Activated T-cell treated with anti-CD3 and anti-CD28 coated beads for 24 hours (primary cell): ENCODE data around the gene GALNS.
"Not testable (repeated sequence)": the region's sequence is repeated elsewhere in the genome, so short reads cannot be mapped to it uniquely, and the experiment has no call there.

Experiments
- DNase-seq: peaks from one replicate; pipeline ENCODE4 v3.0.0-alpha.2; 2020; ENCODE audit warnings: low read depth

Gene GALNS

DNA sequence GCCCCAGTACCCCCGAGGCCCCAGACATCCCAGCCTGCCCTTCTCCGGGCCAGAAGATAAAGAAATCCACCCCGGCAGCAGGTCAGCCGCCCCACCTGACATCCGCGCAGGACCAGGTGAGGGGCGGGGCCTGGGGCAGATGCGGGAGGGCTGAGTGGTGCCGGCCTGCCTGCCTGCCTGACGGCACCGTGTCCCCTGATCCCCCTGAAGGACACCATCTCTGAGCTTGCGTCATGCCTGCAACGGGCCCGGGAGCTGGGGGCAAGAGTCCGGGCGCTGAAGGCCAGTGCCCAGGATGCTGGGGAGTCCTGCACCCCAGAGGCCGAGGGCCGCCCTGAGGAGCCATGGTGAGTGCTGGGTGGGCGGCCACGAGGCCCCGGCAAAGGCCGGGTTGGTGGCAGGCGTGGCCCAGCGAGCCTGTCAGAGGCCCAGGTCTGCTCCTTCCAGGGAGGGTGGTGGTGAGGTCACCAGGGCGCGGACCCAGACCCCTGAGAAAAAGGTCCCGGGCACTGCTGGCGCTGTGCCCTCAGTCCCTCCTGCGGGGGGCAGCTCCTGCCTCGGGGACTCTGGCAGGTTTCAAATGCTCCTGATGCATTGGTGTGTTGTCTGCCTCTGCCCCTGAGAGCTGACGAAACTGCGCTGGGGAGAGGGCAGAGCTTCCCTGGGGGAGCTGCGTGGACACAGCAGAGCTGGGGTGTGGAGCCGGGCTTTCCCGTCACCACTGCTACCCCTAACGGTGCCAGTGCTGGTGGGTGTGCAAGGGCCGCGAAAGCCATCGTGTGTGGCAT, 52.0 kb downstream of the GALNS start:
- no peak for DNase-seq

DNA sequence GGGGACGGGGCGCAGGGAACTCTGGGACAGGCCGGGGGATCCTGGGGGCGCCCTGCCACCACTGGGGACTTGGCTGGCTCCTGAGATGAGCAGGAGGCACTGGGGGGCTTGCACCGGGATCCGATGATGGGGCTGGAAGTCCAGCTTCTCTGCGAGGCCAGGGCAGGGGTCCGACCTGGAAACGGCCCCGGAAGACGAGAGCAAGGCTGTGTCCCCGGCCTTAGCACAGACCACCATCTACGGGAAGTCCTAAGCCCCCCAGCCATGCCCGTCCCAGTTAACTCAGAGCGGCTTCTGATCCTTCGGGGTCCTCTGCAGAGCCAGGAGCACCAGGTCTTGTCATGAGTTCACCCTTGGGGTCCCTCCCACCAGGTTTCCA, 52.6 kb downstream of the GALNS start:
- no peak for DNase-seq

- DNase-seq = peak; percentile 81
These were observed 53.3 kb downstream of the GALNS start, which contains the start of gene CDT1 for GRCh38 chr16:88803264-88803987. CDT1 (plus strand) TSS chr16:88803789; CDS start chr16:88803832, 43 bp downstream.

DNA sequence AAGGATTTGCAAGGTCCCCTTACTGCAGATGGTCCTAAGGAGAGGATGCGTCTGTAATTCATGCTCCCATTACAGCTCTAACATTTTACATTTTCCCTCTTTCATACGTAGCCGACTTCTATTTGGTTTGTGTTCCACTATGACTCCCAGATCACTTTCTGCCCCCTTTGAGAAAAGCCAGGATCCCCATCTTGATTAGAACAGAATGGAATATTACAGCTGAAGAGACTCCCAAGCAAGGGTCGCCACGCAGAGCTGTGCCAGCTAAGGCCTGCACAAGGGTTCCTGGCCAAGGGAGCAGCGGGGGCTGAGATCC, 56.5 kb downstream of the GALNS start:
- no peak for DNase-seq

GRCh38 chr16:88799569-88800276, 57.0 kb downstream of the GALNS start:
- no peak for DNase-seq

- no peak for DNase-seq
These were observed 57.8 kb downstream of the GALNS start for GRCh38 chr16:88798772-88799455.

- no peak for DNase-seq
These were observed 58.7 kb downstream of the GALNS start for GRCh38 chr16:88798073-88798472.

DNA sequence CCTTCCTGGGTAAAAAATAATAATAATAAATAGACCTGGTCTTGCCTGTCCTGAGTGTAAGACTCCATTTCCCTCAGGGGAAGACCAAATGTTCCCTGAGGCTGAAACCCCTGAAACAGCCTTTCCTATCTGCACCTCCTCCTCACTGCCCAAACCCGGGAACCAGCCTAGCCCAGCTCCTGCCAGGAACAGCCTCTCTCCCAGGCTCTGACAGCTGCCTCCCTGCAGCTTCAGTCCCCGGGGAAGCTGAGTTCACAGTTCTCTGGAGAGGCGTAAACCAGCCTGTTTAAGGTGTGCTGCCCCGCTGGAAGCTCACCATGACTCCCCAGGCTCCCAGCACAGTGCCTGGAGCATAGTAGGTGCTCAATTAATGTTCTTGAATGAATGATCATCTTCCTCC, 60.5 kb downstream of the GALNS start:
- no peak for DNase-seq

DNA sequence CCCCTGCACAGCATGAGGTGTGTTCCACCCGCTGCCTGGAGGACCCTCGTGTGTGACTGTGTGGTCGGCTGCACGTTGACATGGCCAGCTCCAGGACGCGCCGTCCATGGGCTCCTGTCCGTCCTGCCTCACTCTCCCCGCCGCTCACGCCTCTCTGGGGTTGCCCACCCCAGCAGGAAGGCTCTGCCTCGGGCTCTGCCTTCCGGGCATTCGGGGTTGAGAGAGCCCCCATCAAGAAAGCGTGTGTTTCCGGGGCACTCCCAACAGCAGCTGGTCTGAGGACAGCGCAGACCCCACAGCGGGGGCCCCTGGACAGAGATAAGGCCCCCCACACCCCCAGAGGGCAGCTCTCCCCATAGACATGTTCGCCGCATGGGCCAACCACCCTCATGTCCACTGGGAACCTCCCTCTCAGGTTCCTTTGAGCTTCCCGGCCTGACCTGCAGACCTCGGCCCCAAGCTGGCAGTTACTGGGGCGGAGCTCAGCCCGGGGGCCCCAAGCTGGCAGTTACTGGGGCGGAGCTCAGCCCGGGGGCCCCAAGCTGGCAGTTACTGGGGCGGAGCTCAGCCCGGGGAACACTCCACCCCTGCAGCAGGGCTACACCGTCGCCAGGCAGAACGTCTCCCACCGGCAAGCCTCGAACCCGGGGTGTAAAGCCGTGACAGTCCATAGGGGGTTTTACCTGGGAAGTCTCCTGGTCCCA, 63.3 kb downstream of the GALNS start:
- no peak for DNase-seq

GRCh38 chr16:88792668-88793250, 64.0 kb downstream of the GALNS start:
- DNase-seq = no peak

DNA sequence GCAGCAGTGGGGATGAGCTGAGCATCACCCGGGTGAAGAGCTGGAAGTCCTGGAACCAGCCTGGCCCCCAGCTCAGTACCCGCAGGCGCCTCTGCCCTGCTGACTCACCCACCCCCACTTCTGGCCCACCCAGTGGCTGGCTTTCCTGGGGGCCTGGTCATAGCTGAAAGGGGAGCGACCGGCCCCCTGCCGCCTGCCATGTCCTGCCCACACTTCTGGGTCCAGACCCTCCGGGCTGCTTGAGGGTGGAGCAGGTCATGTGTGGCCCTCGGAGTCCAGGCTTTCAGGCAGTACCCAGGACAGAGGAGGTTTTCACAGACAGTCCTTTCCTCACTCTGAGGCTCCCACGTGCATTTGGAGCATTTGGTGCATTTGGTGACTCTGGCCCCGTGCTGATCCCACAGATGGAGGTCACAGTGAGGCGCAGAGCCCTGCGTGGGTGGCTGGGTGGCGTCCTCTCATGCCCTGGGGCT, 64.6 kb downstream of the GALNS start:
- DNase-seq = no peak

- DNase-seq = no peak
These were observed 66.2 kb downstream of the GALNS start for GRCh38 chr16:88790312-88791211.

DNA sequence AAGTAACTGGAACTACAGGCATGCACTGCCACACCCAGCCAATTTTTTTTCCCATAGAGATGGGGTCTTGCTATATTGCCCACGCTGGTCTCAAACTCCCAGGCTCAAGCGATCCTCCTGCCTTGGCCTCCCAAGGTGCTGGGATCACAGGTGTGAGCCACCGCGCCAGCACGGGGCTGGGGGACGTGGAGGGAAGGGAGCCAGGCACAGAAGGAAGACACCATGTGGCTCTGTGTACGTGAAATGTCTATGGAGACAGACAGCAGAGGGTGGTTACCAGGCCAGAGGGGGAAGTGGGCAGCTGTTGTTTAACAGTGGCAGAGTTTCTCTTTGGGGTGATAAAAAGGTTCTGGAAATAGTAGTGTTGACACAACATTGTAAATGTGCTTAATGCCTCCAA, 67.2 kb downstream of the GALNS start:
- no peak for DNase-seq

- not testable (repeated sequence) for DNase-seq
These were observed 68.0 kb downstream of the GALNS start for GRCh38 chr16:88788749-88789148.

DNA sequence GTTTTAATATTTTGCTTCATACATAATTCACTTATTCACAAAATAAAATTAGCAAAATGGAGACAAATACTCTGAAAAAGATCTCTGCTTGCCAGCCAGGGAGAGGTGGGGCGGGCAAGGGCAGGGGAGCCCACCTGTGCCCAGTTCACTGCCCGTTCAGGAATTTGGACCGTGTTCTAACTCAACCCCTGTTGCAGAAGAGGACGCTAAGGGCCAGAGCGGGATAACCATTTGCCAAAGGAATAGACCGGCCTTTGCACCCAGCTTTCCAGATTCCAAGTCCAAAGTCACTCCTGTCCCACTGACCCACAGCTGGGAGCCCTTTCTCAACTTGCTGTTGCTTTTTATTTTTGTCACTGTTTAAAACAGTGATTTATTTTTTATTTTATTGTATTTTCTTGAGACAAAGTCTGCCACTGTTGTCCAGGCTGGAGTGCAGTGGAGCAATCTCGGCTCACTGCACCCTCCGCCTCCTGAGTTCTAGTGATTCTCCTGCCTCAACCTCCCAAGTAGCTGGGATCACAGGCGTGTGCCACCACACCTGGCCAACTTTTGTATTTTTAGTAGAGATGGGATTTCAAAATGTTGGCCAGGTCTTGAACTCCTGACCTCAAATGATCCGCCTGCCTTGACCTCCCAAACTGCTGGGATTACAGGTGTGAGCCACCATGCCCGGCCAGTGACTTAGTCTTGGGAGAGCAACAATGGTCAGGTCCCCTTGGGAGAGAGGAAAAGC, 69.0 kb downstream of the GALNS start:
- no peak for DNase-seq

GRCh38 chr16:88785106-88785924, 71.4 kb downstream of the GALNS start, which contains the start of gene PIEZO1:
PIEZO1 (minus strand) TSS chr16:88785220; CDS start chr16:88784964, 256 bp downstream.
- DNase-seq = peak; percentile 65

- no peak for DNase-seq
These were observed 72.0 kb downstream of the GALNS start for GRCh38 chr16:88784856-88785105.

GRCh38 chr16:88784074-88784855, 72.5 kb downstream of the GALNS start:
- no peak for DNase-seq
